Measurements from ENCODE around the gene NFYB.

DNA sequence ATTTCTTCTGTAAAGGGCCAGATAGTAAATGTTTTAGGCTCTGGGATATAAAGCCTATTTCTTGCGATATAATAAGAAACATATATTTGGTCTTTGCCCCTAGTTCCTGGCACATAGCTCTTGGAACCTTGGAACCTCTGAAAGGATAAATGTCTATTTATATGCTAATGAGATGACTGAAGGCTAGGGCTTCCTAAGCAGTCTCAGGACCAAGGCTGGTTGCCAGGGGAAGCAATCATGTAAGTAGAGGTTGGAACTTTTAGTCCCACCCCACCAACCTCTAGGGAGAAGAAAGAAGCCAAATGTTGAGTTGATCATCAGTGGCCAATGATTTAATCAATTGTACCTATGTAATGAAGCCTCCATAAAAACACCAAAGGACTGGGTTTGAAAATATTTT lies 26.6 kb upstream of the NFYB start:
- TF ChIP-seq CTCF (IDR thresholded peaks at IDR 0.05; ENCODE audit: low read depth, low read length, poor library complexity, severe bottlenecking) (no peak), EZH2phosphoT487 (IDR thresholded peaks at IDR 0.05; ENCODE audit: borderline replicate concordance, low read length) (no peak)
